Keratinocyte (primary cell): ENCODE measurements around the gene SPACA7. TPM values are rescaled to one million over a fixed set of nuclear protein-coding genes. Genes with fewer than 3 reads are reported as not detected.

ENCODE experiments used
- DNase-seq: peaks from one replicate; pipeline ENCODE4 v3.0.0-alpha.2; 2011; ENCODE audit warnings: low read depth, missing footprints, low spot score
- FAIRE-seq: peaks from 2 replicates; lab custom pipeline; 2011; peaks lifted over from hg19 to GRCh38; lab: Jason Lieb, UNC
- H2AFZ ChIP-seq: 2 replicates; pipeline ENCODE4 v1.6.0; 2012; ENCODE audit warnings: low read length, control low read depth, inconsistent platforms; ENCODE audit not compliant: control insufficient read depth
- H3K27ac ChIP-seq: 2 replicates; pipeline ENCODE4 v1.5.1; 2011; ENCODE audit warnings: low read length; ENCODE audit not compliant: control insufficient read depth, insufficient read depth
- H3K27me3 ChIP-seq: 3 replicates; pipeline ENCODE4 v1.6.0; 2011; ENCODE audit warnings: low read length; ENCODE audit not compliant: control insufficient read depth, insufficient read depth; ENCODE audit errors: extremely low read depth
- H3K36me3 ChIP-seq, 2 experiments: 2 replicates in 1 of 2; 3 replicates in 1 of 2; pipeline ENCODE4 v1.5.1; 2011; ENCODE audit warnings: low read length in 2 of 2, mild to moderate bottlenecking in 1 of 2; ENCODE audit not compliant: control insufficient read depth in 2 of 2, insufficient read depth in 2 of 2; ENCODE audit errors: extremely low read depth in 1 of 2
- H3K4me1 ChIP-seq: 3 replicates; pipeline ENCODE4 v1.5.1; 2011; ENCODE audit warnings: low read length; ENCODE audit not compliant: control insufficient read depth, insufficient read depth; ENCODE audit errors: extremely low read depth
- H3K4me2 ChIP-seq: 3 replicates; pipeline ENCODE4 v1.6.0; 2011; ENCODE audit warnings: low read depth, low read length; ENCODE audit not compliant: control insufficient read depth, insufficient read depth; ENCODE audit errors: extremely low read depth
- H3K4me3 ChIP-seq, 3 experiments: fragments of 200-600 bp in 1 of 3; sonication (generic) in 1 of 3; 2 replicates in 2 of 3; 3 replicates in 1 of 3; pipeline ENCODE4 v1.5.1; 2011 to 2016; ENCODE audit warnings: low read length in 3 of 3, mild to moderate bottlenecking in 3 of 3, control low read depth in 2 of 3, inconsistent platforms in 1 of 3, low read depth in 1 of 3, mixed read lengths in 1 of 3, mixed run types in 1 of 3, moderate library complexity in 1 of 3; ENCODE audit not compliant: control insufficient read depth in 2 of 3, insufficient read depth in 2 of 3; ENCODE audit errors: extremely low read depth in 1 of 3
- H3K79me2 ChIP-seq: 2 replicates; pipeline ENCODE4 v1.6.0; 2012; ENCODE audit warnings: low read length; ENCODE audit not compliant: control insufficient read depth, insufficient read depth
- H3K9ac ChIP-seq: 3 replicates; pipeline ENCODE4 v1.6.0; 2011; ENCODE audit warnings: low read length; ENCODE audit not compliant: control insufficient read depth, insufficient read depth; ENCODE audit errors: extremely low read depth
- H3K9me1 ChIP-seq: 3 replicates; pipeline ENCODE4 v1.6.0; 2011; ENCODE audit warnings: low read length; ENCODE audit not compliant: control insufficient read depth, insufficient read depth; ENCODE audit errors: extremely low read depth
- H3K9me3 ChIP-seq: 2 replicates; pipeline ENCODE4 v1.5.1; 2012; ENCODE audit warnings: low read depth, low read length; ENCODE audit not compliant: control insufficient read depth
- H4K20me1 ChIP-seq: 3 replicates; pipeline ENCODE4 v1.6.0; 2011; ENCODE audit warnings: low read length; ENCODE audit not compliant: control insufficient read depth, insufficient read depth; ENCODE audit errors: extremely low read depth
- EZH2 ChIP-seq: IDR thresholded peaks from one replicate; pipeline ENCODE4 v1.6.1; 2012; ENCODE audit warnings: inconsistent platforms, mild to moderate bottlenecking, low read length, moderate library complexity
- dilution Hi-C: fragments of 300-500 bp; cut with MboI; formaldehyde crosslinking; loops from one replicate; pipeline ENCODE4 v1.7.0; 2020; ENCODE audit warnings: low sequenced_read_pairs; ENCODE audit not compliant: extremely low pct_ligation_motif_present
- polyA plus RNA-seq, 5 experiments: library from polyadenylated mRNA; depleted of rRNA in 3 of 5; stranded (reverse) in 3 of 5; stranded (forward) in 1 of 5; unstranded in 1 of 5; fragments of >200 nt; gene quantifications; 1 replicate in 1 of 5; 2 replicates in 3 of 5; 3 replicates in 1 of 5; pipeline versions ENCODE4 v1.2.1 to v1.2.3, GENCODE V29; 2011 to 2012; ENCODE audit warnings: missing spikeins in 2 of 5, low read depth in 1 of 5, low replicate concordance in 1 of 5
- TF ChIP-seq, protein P1 (sequence below), 3 experiments: IDR thresholded peaks in 1 of 3; conservative IDR thresholded peaks in 1 of 3; optimal IDR thresholded peaks in 1 of 3; 2 replicates in 2 of 3; 3 replicates in 1 of 3; pipeline versions ENCODE3 to v1.5.1; 2011; ENCODE audit warnings: low read length in 3 of 3, mild to moderate bottlenecking in 3 of 3, moderate library complexity in 2 of 3, control low read depth in 1 of 3, inconsistent platforms in 1 of 3; ENCODE audit not compliant: insufficient read depth in 2 of 3; ENCODE audit errors: extremely low read depth in 1 of 3

The SPACA7 gene
- polyA plus RNA-seq, 1 donor (not counting 4 experiments of a cell fraction or from before 2014, with no cell fraction given), result not detected

- no peak for TF ChIP-seq EZH2
- TF ChIP-seq, protein P1, sequence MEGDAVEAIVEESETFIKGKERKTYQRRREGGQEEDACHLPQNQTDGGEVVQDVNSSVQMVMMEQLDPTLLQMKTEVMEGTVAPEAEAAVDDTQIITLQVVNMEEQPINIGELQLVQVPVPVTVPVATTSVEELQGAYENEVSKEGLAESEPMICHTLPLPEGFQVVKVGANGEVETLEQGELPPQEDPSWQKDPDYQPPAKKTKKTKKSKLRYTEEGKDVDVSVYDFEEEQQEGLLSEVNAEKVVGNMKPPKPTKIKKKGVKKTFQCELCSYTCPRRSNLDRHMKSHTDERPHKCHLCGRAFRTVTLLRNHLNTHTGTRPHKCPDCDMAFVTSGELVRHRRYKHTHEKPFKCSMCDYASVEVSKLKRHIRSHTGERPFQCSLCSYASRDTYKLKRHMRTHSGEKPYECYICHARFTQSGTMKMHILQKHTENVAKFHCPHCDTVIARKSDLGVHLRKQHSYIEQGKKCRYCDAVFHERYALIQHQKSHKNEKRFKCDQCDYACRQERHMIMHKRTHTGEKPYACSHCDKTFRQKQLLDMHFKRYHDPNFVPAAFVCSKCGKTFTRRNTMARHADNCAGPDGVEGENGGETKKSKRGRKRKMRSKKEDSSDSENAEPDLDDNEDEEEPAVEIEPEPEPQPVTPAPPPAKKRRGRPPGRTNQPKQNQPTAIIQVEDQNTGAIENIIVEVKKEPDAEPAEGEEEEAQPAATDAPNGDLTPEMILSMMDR (optimal IDR thresholded peaks at IDR 0.05 in 1 of 3, IDR thresholded peaks at IDR 0.05 in 1 of 3, conservative IDR thresholded peaks at IDR 0.05 in 1 of 3; ENCODE audit: extremely low read depth in 1 of 3, insufficient read depth in 2 of 3, low read length in 3 of 3), result no peak
- FAIRE-seq, result no peak
- dilution Hi-C loops, result no loop called here
These were observed 22.3 kb upstream of the SPACA7 start for GRCh38 chr13:112353856-112354255.

DNA sequence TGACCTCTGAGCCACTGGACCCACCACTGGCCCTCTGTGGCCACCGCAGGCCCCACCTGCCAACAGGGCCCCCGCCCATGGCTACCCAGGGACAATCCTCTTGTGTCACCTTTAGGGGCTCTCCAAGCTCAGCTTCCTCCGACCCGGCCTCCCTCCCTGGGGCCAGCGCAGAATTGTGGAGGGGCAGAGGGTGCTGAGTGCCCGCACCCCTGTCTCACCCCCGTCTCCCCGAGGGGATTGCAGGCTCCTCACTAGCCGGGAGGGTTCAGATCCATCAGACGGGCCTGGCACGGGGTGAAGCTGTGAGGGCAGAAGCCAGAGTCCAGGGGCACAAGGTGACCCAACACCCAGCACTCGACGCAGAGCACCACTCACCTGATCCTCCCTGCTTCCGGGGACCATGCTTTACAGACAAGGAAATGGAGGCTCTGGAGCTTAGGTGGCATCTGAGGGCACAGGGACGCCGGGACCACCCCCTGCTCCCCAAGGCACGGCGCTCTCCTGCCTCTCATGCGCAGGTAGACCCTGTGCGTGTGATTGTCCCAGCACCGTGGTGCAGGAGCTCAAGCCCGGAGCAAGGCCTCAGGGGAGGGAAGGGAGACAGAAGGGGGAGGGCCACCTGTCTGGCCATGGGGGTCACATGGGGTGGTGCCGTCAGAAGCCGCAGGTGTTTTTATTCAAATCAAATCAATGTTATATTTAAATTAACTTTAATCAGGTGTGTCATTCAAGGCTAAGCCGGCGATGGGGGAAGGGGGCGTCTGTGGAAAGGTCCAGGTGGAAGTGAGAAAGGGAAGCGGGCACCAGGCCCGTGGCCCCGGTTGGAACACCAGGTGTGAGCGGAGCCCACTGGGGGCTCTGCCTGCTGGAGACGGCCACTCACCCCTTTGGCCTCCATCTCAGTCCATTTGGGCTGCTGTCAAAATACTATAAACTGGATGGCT, 21.6 kb upstream of the SPACA7 start:
- TF ChIP-seq, protein P1 (optimal IDR thresholded peaks at IDR 0.05 in 1 of 3, IDR thresholded peaks at IDR 0.05 in 1 of 3, conservative IDR thresholded peaks at IDR 0.05 in 1 of 3; ENCODE audit: extremely low read depth in 1 of 3, insufficient read depth in 2 of 3, low read length in 3 of 3), result no peak
- no peak for TF ChIP-seq EZH2
- FAIRE-seq, result no peak
- dilution Hi-C loops, result no loop called here
- Histone ChIP-seq H2AFZ (no peak overlapping the region), H3K9me3 (peaks cover 6% of the 10 kb centered on the region), H3K27me3 (no peaks in the 10 kb centered on the region), H3K9ac (no peak overlapping the region), H3K4me1 (no peaks in the 10 kb centered on the region), H3K79me2 (no peaks in the 10 kb centered on the region), H4K20me1 (no peaks in the 10 kb centered on the region), H3K9me1 (no peaks in the 10 kb centered on the region), H3K36me3 (no peaks in the 10 kb centered on the region), H3K27ac (no peak overlapping the region), H3K4me2 (no peak overlapping the region), H3K4me3 (no peak overlapping the region)
- DNase-seq, result no peak

More at GRCh38 chr13:112353856-112354255, 22.3 kb upstream of the SPACA7 start:
- no peaks in the 10 kb centered on the region for H3K36me3 ChIP-seq
- no peaks in the 10 kb centered on the region for H4K20me1 ChIP-seq
- no peaks in the 10 kb centered on the region for H3K4me1 ChIP-seq
- no peaks in the 10 kb centered on the region for H3K27me3 ChIP-seq
- H3K79me2 ChIP-seq, result no peaks in the 10 kb centered on the region
- peaks cover 6% of the 10 kb centered on the region for H3K9me3 ChIP-seq
- no peak overlapping the region for H3K4me3 ChIP-seq
- no peak for DNase-seq
- no peaks in the 10 kb centered on the region for H3K9me1 ChIP-seq
- H2AFZ ChIP-seq, result no peak overlapping the region
- no peak overlapping the region for H3K9ac ChIP-seq
- no peak overlapping the region for H3K4me2 ChIP-seq
- no peak overlapping the region for H3K27ac ChIP-seq
